ENCODE results near the gene SLC6A17.

Gene SLC6A17

DNA sequence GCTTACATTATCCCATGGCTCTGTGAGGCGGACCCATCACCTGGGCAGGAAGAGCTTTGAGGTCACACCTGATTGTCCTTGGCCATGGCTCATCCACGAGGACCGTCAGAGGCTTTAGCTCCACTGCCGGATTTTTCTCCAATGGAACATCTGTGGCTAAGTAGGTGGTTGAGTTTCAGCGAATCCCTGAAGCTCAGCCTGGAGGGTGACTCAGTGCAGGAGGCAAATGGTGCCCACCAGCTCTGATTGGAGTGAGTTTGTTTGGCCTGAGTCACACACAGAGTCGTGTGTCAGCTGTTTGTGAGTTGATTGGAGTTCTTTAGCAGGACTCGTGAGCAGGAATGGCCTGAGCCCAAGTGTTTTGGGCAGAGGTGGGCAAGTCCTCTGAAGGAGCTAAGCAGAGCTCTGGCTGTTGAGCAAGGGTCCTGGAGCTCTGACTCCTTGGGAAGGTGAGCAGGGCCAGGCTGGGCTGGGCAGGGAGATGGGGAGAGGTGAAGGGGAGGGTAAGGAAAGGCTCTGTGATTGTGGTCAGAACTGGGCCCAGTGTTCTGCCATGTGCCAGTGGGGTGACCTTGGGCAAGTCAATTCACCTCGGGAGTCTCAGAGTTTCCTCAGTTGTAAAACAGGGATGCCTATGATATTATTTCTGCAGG lies 2.0 kb downstream of the SLC6A17 start:
- TF ChIP-seq, protein P1, sequence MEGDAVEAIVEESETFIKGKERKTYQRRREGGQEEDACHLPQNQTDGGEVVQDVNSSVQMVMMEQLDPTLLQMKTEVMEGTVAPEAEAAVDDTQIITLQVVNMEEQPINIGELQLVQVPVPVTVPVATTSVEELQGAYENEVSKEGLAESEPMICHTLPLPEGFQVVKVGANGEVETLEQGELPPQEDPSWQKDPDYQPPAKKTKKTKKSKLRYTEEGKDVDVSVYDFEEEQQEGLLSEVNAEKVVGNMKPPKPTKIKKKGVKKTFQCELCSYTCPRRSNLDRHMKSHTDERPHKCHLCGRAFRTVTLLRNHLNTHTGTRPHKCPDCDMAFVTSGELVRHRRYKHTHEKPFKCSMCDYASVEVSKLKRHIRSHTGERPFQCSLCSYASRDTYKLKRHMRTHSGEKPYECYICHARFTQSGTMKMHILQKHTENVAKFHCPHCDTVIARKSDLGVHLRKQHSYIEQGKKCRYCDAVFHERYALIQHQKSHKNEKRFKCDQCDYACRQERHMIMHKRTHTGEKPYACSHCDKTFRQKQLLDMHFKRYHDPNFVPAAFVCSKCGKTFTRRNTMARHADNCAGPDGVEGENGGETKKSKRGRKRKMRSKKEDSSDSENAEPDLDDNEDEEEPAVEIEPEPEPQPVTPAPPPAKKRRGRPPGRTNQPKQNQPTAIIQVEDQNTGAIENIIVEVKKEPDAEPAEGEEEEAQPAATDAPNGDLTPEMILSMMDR (IDR thresholded peaks at IDR 0.05; ENCODE audit: low read depth, low read length): no peak
- DNase-seq (ENCODE audit: extremely low read depth, low read depth): no peak

DNA sequence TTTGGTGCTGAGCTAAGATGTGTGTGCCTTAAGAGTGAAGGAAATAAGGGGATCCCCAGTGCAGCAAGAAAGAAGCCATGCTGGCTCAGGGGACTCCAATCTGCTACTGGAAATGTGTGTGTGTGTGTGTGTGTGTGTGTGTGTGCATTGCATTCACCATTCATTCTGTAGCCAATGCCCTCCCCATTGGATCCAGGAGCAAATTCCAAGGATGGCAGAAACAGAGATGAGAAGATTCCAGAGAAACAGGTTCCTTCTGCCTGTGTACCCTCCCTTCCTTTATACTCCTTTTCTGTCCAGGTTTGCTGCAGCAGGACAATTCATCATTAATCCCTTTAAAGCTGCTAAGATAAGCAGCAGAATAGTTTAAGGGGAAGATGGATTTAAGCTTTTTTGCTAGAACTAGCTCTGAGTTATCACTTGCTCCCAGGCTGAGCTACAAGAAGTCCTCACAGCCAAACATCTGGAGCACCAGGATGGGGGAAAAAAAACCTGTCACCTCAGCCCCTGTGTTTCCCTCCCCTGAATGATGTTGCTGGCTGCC lies 3.2 kb downstream of the SLC6A17 start:
- TF ChIP-seq, protein P1 (IDR thresholded peaks at IDR 0.05; ENCODE audit: low read depth, low read length): no peak
- DNase-seq (ENCODE audit: extremely low read depth, low read depth): no peak

DNA sequence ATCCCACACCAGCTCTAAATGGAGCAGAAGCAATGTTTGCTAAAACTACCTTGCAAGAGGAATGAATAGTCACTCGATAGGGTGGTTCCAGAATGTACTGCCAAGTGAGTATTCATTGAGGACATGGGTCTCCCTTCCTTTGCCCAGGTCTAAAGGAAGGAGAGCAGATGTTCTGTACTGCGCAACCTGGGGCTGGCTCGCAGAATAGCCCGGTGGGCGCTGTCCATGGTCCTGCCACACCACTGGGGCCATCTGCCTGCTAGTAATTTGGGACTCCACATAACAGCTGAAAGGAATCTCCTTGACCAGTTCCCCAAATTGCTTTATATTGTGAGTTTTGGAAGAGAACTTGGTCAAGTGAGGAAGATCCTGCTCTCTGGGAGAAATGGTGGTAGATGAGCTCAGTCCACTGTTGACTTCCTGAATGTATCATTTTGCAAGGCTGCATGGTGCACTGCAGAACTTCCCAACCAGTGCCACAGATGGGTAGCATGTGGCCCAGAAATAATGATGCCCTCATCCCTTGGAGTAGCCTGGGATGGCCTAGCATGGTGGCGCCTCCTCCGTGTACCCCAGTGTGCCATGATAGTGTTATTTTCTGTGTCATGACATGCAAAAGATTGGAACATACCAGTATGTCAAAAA lies 5.7 kb downstream of the SLC6A17 start:
- peak; percentile 18 for DNase-seq (ENCODE audit: extremely low read depth, low read depth)
- TF ChIP-seq, protein P1 (IDR thresholded peaks at IDR 0.05; ENCODE audit: low read depth, low read length): no peak

DNA sequence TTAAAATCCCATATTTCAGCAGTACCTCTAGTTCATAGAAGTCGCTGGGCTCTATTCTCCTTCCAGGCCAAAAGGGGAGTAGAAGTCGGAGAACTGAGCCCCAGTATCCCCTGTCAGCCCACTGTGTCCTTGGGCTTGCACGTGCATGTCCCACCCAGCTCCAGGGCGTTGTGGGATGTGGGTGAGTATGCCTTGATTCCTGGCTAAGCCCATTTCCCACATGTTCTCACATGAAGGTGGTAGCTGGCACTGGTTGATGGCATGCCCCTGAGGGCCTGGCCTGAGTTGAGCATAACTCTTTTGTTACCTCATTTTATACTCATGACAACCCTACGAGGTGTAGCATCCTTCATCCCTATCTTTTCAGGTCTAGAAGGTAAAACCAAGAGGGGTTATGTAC lies 8.0 kb downstream of the SLC6A17 start:
- TF ChIP-seq, protein P1 (IDR thresholded peaks at IDR 0.05; ENCODE audit: low read depth, low read length): no peak

DNA sequence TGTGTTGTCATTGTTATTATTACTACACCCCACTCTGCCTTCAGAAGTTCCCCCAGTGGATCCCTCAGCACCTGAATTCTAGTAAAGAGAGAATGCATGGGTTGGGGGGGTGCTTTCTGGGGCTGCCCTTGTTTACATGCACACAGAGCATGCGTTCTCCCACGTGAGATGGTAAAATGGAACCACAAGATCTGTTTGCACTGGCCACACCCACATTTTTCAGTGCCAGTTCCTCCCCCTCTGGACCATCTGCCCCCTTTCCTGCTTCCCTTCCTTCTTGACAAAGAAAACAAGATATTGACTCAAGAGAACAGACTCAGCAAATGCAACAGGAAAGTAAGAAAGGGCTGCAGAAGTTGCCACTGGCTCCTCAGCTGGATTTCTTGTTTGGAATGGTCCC lies 8.9 kb downstream of the SLC6A17 start:
- DNase-seq (ENCODE audit: extremely low read depth, low read depth): no peak

More for the DNA sequence above, 8.0 kb downstream of the SLC6A17 start:
- no peak for DNase-seq (ENCODE audit: extremely low read depth, low read depth)

DNA sequence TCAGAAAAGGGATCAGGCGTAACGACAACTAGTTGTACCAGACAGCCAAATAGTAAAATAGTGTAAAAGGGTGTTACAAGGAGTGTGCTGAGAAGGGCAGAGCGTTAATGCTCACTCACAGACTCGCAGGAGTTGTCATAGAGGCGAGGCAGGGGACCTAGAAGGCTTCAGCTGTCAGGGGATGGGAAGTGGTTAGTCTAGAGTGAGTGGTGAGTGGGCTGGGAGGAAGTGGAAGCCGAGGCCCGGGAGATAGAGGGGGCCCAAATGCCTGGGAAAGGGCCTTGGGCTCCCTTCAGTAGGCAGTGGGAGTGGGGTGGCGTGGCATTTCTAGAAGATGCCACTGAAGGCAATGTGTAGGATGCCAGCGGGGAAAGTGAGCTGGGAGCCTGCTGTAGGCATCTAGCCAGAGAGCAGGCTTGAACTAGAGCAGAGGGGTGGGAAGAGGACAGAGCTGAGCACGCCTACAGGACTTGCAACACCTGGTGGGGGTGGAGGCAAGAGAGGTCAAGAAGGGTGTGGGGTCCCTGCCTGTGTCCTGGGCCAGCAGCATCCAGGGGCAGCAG lies 10.3 kb downstream of the SLC6A17 start:
- TF ChIP-seq, protein P1 (IDR thresholded peaks at IDR 0.05; ENCODE audit: low read depth, low read length): no peak
- no peak for DNase-seq (ENCODE audit: extremely low read depth, low read depth)

More for the DNA sequence above, 8.9 kb downstream of the SLC6A17 start:
- TF ChIP-seq, protein P1 (IDR thresholded peaks at IDR 0.05; ENCODE audit: low read depth, low read length): no peak

DNA sequence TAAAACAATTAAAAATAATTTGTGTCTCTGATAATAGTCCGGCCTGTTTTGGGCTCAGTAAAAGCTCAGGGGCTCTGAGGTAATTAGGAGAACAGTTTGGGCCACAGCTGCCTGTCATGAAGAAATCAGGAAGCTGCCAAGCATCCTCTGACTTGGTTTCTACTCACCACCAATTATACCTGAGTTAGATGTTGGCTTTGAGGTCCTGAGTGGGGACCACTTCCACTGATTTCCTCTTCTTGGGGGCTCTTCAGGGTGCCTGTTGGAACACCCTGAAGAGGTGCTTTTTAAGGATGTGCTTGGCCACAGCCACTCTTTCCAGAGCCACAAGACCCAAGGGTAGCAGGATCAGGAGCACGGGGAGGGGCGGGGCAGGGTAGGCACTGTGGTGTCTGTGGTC lies 10.9 kb downstream of the SLC6A17 start:
- DNase-seq (ENCODE audit: extremely low read depth, low read depth): no peak
- TF ChIP-seq, protein P1 (IDR thresholded peaks at IDR 0.05; ENCODE audit: low read depth, low read length): no peak
